ENCODE results near the gene FJX1.
"Not testable (repeated sequence)": the region's sequence is repeated elsewhere in the genome, so short reads cannot be mapped to it uniquely, and the experiment has no call there.

FJX1 gene

DNA sequence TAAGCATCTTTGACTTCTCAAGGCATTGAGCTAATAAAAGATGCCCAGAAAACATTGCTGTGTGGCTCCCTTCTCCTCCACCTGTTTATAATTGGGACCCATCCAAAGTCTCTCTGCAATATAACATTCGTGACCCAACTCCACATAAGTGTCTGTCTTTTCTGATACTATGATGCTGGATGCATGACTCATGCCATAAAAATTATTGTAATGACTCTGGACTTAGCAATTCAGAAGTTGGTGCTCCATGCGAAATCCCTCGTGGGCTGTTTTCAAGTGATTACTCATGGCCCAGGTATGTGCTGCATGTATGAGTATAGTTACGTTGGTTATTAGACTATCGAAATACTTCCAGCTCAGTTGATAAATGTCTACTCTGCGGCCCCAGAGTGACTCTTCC lies 11.7 kb downstream of the FJX1 start:
- no peak for DNase-seq (ENCODE audit: insufficient read length, low spot score)
- no peak for FAIRE-seq

DNA sequence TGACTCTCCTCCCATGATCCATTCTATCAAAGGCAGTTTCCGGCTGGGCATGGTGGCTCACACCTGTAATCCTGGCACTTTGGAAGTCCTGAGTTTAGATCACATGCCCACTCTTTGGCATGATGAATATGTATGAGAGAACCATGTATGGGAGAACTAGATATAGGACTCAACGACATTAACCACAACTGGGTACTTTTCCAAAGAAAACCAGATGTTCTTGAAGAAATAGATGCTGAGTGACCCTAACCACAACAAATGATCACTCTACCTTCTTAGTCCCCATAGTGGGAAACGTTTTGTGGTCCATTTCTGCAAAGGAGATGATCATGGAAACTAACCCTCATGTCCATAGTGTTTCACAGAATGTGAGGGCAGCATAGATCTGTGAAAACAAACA lies 13.6 kb downstream of the FJX1 start:
- DNase-seq (ENCODE audit: insufficient read length, low spot score) (no peak), FAIRE-seq (no peak)

DNA sequence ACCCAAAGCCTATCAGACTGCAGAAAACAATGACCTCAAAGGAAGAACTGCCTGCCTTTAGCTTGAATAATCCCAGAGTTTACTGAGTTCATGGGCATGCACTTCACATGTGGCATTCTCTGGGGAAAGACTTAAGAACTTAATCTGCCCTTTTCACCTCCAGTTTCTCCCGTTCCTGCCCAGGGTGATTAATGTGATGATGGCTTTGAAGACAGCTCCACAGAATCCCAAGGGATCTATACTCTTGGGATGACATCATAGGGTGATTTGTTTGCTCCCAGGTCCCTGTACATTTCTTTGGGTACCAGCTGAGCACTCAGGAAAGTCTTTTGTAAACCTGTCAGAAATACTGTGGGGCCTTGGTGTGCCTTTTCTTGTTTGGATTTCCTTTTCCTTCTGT lies 14.0 kb downstream of the FJX1 start:
- FAIRE-seq = no peak
- DNase-seq (ENCODE audit: insufficient read length, low spot score) = no peak

DNA sequence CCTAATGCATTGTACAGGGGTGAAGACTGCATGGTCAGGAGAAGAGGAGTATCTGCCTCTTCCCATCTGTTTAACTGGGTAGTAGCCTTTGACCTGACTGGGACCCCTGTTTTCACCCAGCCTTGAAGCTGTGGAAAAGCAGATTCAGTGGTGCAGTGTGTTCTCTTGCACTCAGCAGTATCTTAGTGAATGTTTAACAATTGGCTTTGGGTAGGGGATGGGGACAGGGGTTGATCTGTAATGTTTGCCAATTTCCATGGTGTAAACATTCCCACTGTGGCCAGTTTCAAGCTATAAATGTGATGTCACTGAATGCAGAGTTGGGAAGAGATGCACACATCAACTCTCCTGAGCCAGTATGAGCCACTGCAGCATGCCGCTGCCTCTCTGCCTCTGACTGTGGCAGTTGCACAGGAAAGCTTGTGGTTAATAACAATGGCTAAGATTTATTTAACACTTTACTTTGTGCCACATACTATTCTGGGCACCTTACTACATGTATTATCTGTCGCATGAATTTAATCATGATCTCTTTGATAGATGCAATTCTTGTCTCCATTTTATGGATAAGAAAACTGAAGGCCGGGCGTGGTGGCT lies 15.7 kb downstream of the FJX1 start:
- no peak for DNase-seq (ENCODE audit: insufficient read length, low spot score)
- FAIRE-seq = no peak

DNA sequence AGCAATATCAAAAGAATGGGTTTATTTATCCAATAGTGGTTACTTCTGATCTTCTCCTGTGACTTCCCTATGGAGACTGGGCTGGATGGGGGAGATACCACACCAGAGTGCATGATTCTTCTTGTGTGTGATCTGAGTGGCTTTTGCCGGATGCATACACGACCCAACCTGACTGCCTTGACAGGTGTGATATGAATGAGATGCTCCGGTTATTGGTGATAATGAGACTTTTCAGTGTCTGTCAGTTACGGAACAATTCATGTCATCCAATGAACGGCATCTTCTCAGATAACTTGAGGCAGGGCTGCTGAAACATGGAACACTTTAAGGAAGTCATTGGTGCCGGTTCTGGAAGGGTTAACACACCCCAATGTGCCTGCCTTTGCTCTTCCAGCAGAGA lies 17.7 kb downstream of the FJX1 start:
- DNase-seq (ENCODE audit: insufficient read length, low spot score) (no peak), FAIRE-seq (no peak)

DNA sequence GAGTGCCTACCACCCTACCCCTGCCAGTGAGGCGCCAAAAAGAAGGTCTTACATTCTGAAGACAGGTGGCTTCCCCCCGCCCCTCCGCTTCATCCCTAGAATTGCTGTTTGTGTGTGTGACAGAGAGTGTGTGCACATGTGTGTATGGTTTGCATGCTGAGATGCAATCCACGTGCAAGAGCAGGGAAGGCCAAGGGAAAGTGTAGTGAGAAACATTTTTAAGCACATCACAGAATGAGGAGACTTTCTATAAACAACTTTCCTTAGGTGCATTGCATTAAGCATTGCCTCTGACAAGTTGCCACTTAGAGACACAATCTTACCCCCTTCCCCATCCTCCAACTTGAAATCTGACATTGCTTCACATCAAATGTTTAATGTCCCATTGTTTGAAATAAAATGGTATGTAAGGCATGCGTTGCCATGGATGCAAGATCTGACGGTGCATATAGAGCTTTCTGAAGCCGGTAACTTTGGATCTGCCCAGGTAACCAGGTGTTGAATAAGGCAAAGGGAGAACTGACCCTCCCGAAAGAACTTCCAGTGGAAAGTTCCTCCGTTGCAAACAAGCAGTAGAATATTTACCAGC lies 21.4 kb downstream of the FJX1 start:
- no peak for FAIRE-seq

DNA sequence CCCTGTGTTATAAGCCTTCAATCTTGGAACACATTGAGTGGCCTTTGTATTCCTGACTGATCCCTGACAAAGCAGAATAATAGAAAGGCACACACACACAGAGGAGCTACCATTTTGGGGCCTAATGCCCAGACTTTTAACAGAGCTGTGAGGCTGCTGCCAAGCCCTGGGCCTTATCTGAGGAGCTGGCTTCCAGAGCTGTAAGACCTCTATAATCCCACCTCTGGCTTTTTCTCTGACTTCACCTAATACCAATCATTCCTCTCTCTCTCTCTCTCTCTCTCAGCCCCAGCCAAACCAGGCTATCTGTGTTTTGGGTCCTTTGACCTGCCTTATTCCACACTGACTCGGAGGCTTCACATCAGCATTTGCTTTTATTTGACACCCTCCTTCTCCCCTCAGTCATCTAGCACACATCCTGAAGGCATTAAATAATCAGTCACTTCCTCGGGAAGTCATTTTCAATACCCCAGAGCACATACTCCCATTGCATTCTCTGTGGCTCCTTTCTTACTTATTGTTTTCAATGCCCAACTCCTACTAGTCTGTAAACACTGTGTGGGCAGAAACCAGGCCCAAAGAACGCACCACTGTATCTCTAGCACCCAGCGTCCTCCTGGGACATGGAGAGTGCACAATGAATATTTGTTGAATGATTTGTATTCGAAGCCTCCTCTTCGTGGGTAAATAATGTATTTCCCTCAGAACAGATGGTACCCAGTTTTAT lies 23.1 kb downstream of the FJX1 start:
- FAIRE-seq = no peak
- DNase-seq (ENCODE audit: insufficient read length, low spot score) = no peak

More for the DNA sequence above, 21.4 kb downstream of the FJX1 start:
- DNase-seq (ENCODE audit: insufficient read length, low spot score) = no peak

DNA sequence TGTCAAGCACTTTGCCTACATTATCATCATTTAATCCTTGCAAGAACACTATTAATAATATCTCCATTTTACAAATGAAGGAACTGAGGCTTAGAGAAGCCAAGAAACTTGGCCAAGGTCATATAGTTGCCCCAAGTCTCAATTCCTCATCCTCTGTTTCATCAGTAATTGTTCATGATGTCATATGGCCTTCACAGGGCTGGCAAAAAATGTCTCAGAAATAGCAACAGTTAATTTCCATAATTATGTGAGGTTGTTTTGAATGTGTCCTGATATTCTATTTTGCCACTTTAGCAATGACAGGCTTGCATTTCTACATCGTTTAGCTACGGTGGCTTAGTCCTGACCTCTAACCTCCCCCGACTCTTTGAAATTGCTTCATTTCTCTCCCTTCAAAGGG lies 23.7 kb downstream of the FJX1 start:
- FAIRE-seq = no peak
- DNase-seq (ENCODE audit: insufficient read length, low spot score) = no peak

GRCh38 chr11:35647421-35648093 lies 29.3 kb downstream of the FJX1 start:
- FAIRE-seq = no peak
- no peak for DNase-seq (ENCODE audit: insufficient read length, low spot score)

GRCh38 chr11:35650006-35650405 lies 31.7 kb downstream of the FJX1 start:
- no peak for FAIRE-seq

GRCh38 chr11:35650467-35650866 lies 32.2 kb downstream of the FJX1 start:
- DNase-seq (ENCODE audit: insufficient read length, low spot score) (no peak), FAIRE-seq (no peak)

More at GRCh38 chr11:35650006-35650405, 31.7 kb downstream of the FJX1 start:
- DNase-seq (ENCODE audit: insufficient read length, low spot score) = no peak

- FAIRE-seq = no peak
- DNase-seq (ENCODE audit: insufficient read length, low spot score) = no peak
These were observed 33.0 kb downstream of the FJX1 start for GRCh38 chr11:35651263-35651662.

- DNase-seq (ENCODE audit: insufficient read length, low spot score); FAIRE-seq: not testable (repeated sequence)
These were observed 34.5 kb downstream of the FJX1 start for GRCh38 chr11:35652786-35653185.

DNA sequence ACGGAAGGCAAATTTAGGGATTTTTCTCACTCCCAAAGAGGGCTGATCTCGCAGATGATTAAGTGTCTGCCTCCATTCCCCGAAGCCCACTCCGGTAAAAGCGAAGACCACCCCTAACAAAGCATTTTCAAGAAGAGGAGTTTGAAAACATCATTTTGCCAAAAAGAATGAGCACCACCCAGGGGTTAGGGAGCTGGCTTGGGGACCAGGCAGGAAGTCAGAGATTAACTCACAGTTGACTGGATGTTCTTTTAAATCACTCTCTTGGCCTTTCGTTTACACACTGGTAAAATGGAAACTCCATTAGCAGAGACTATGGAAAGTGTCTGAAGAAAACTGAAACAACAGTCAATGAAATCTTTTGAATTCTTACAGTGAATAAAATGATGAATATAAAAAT lies 36.5 kb downstream of the FJX1 start:
- DNase-seq (ENCODE audit: insufficient read length, low spot score) = no peak
- no peak for FAIRE-seq

DNA sequence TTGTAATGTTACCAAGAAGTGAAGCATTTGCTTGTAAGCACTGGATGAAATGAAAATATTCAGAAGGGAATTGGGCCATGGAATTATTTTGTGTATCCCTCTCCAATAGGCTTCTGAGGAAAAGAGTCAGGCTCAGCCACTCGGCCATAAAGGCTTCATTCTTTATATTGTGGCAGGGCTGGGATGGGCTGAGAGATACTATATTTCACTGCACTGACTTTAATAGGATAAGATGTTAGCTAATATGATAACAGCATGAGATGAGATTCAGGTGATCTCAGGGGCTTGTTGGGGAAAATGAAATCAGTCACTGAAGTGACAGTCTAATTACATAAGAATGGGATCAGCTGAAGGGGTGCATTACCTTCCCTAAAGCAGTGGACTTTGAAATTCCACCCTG lies 37.0 kb downstream of the FJX1 start:
- no peak for DNase-seq (ENCODE audit: insufficient read length, low spot score)
- FAIRE-seq = no peak

GRCh38 chr11:35655856-35656255 lies 37.6 kb downstream of the FJX1 start:
- no peak for FAIRE-seq
- no peak for DNase-seq (ENCODE audit: insufficient read length, low spot score)

DNA sequence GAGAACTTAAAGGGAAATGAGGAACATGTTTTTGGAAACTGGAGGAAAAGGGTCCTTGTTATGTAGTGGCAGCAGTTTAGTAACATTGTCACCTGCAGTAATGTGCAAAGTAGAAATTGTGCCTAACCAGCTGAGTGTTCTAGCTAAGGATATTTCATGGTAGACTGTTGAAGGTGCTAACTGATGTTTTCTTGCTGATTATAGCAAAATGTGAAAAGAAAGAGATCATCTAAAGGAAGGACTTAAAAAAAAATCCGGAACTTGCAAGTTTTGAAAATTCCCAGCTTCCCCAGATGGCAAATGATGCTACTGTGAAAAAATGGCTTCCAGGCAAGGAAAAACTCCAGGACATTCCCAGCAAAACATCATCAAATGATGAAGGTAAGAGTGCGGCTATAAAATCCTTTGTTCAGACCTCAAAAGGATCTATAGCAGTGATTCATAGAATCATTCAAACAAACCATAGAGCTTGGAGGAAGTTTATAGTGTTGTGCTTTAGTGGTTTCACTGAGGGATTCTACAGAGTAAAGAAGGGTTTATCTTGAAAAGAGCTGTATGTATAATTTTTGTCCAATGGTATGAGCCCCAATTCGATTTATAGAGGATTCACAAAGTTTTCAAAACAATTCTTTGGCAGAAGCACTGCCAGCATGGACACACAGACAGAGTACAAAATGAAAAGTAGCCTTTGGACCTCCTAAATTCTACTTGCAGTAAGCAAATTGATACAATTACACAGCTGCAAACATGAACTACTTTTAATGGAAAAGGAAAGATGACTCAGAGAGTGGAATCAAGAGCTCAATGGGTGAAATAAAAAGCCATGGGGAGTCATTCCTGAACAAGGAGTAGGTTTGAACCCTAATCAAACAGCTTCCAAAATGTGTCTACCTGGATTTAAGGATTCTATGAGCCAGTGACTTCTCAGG lies 40.0 kb downstream of the FJX1 start:
- DNase-seq (ENCODE audit: insufficient read length, low spot score) (no peak), FAIRE-seq (no peak)

DNA sequence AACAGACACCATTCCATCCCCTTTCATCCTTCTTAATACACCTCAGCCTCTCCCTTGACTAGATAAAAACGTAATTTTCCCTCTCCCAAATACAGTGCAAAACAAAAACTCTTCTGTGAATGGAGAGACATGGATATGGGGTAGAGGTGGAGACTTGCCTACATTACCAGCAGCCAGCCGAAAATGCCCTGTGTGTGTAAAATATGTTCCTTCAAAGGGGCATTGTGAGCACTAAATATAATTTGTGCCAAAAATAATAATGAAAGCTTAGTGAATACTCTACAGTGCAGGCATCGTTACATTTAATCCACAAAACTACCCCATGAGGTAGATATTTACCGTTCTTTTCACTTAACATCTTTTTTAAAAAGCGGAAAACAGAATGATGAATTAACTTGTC lies 43.3 kb downstream of the FJX1 start:
- DNase-seq (ENCODE audit: insufficient read length, low spot score) (no peak), FAIRE-seq (no peak)

DNA sequence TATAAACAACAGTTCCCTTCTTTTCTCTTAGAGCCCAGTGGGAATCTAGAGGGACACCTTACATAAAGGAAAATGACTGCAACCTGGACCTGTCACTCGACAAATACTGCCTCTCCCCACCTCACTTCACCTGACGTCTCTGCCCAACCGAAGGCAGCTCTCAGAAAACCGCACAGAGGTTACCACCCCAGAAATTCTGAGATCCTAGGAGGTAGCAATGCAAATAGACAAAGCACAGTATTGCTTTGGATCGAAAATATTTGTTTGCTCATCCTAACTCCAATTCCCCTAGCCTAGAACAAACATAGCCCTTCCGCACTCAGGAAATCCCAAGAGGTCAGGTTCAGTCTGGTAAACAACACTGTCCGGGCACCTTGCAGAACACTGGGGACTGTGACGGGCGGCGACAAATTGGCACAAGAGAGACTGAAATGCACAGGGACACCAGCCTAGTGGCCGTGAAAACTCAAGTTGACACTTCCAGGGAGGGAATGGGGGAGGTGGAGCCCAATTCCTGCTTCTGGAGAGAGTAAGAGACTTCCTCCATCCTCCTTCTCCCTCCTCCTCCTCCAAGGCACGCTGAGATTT lies 43.9 kb downstream of the FJX1 start:
- DNase-seq (ENCODE audit: insufficient read length, low spot score) = no peak
- no peak for FAIRE-seq

Measured in GM19239 (cell line).